ENCODE results near the gene KIT.

DNA sequence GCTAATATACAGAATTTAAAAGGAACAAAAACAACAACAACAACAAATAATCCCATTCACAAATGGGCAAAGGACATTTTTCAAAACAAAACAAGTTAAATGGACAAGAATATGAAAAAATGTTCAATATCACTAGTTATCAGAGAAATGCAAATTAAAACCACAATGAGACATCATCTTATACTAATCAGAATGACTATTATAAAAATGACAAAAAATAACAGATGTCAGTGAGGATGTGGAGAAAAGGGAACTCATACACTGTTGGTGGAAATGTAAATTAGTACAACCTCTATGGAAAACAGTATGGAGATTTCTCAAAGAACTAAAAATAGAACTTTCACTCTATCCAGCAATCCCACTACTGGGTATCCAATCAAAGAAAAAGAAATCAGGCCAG is 92.6 kb downstream of the KIT start:
- TF ChIP-seq POLR2A (IDR thresholded peaks at IDR 0.05; ENCODE audit: low read depth, low read length) (no peak), POLR2AphosphoS5 (IDR thresholded peaks at IDR 0.05; ENCODE audit: low read depth, low read length) (no peak)

All from GM12892 (cell line).